OCI-LY7 (cell line): ENCODE measurements around the gene EID3. TPM values are rescaled to one million over a fixed set of nuclear protein-coding genes. Genes with fewer than 3 reads are reported as not detected.
"Not testable (repeated sequence)": the region's sequence is repeated elsewhere in the genome, so short reads cannot be mapped to it uniquely, and the experiment has no call there.

Source experiments
- BruUV-seq: library from RNA; stranded (reverse); fragments of 400-500 nt; replicated peaks from 2 replicates; lab custom pipeline; 2021; lab: Mats Ljungman, UMichigan
- CTCF ChIA-PET: fragments of 300-600 bp; sonication (Branson Sonifier 250); formaldehyde crosslinking; loops from one replicate; lab custom pipeline; 2022; ENCODE audit warnings: antibody characterized with exemption; ENCODE audit not compliant: unreplicated experiment; lab: Charles Lee
- POLR2A ChIA-PET: fragments of 300-600 bp; sonication (Branson Sonifier 250); formaldehyde crosslinking; loops from one replicate; lab custom pipeline; 2022; ENCODE audit warnings: antibody characterized with exemption; lab: Charles Lee
- DNase-seq: peaks from one replicate; pipeline ENCODE4 v3.0.0-alpha.2; 2015; ENCODE audit warnings: low spot score
- H2AFZ ChIP-seq: fragments of 200-600 bp; sonication (generic), shearing (Covaris generic); 2 replicates; pipeline ENCODE4 v1.6.1; 2014; ENCODE audit warnings: mild to moderate bottlenecking, antibody characterized with exemption, low read length, moderate library complexity
- H3K27ac ChIP-seq: fragments of 200-600 bp; sonication (generic); 2 replicates; pipeline ENCODE4 v1.5.1; 2014; ENCODE audit warnings: mixed run types, low read depth, mild to moderate bottlenecking, moderate library complexity, low read length, inconsistent platforms; ENCODE audit not compliant: poor library complexity, severe bottlenecking
- H3K36me3 ChIP-seq: fragments of 200-600 bp; sonication (generic); 2 replicates; pipeline ENCODE4 v1.6.1; 2014; ENCODE audit warnings: mild to moderate bottlenecking, antibody characterized with exemption, low read length, moderate library complexity, mixed read lengths; ENCODE audit not compliant: insufficient read depth
- H3K4me1 ChIP-seq: fragments of 200-600 bp; sonication (generic); 2 replicates; pipeline ENCODE4 v1.5.1; 2014; ENCODE audit warnings: mild to moderate bottlenecking, low read length; ENCODE audit not compliant: insufficient read depth, poor library complexity, severe bottlenecking
- H3K4me2 ChIP-seq: fragments of 200-600 bp; sonication (generic); 2 replicates; pipeline ENCODE4 v1.6.1; 2014; ENCODE audit warnings: mild to moderate bottlenecking, low read length
- H3K4me3 ChIP-seq: fragments of 200-600 bp; sonication (generic); 2 replicates; pipeline ENCODE4 v1.5.1; 2014; ENCODE audit warnings: mild to moderate bottlenecking, low read depth, low read length; ENCODE audit not compliant: poor library complexity, severe bottlenecking
- H3K79me2 ChIP-seq: fragments of 200-600 bp; sonication (generic); 2 replicates; pipeline ENCODE4 v1.6.1; 2016; ENCODE audit warnings: low read depth, mild to moderate bottlenecking, low read length, moderate library complexity, mixed read lengths; ENCODE audit not compliant: insufficient read depth
- H3K9me2 ChIP-seq: fragments of 200-600 bp; sonication (generic); 2 replicates; pipeline ENCODE4 v1.6.1; 2016; ENCODE audit warnings: mild to moderate bottlenecking, low read length, mixed read lengths; ENCODE audit not compliant: insufficient read depth
- H3K9me3 ChIP-seq: fragments of 200-600 bp; sonication (generic); 2 replicates; pipeline ENCODE4 v1.6.1; 2014; ENCODE audit warnings: mild to moderate bottlenecking, mixed run types, low read length, mixed read lengths
- H4K20me1 ChIP-seq: fragments of 200-600 bp; sonication (generic); 2 replicates; pipeline ENCODE4 v1.6.1; 2014; ENCODE audit warnings: mild to moderate bottlenecking, antibody characterized with exemption, low read length, moderate library complexity, mixed read lengths; ENCODE audit not compliant: insufficient read depth
- EZH2phosphoT487 ChIP-seq: fragments of 200-600 bp; sonication (generic); IDR thresholded peaks from 2 replicates; pipeline ENCODE4 v1.6.1; 2018; ENCODE audit warnings: low read depth, borderline replicate concordance, mild to moderate bottlenecking, mixed run types, antibody characterized with exemption, low read length, moderate library complexity, mixed read lengths
- intact Hi-C: fragments of 100-400 bp; cut with micrococcal nuclease; formaldehyde crosslinking; loops from one replicate; pipeline ENCODE4 v1.10.0; 2022; ENCODE audit not compliant: unreplicated experiment
- total RNA-seq, 2 experiments: library from RNA; depleted of rRNA in 1 of 2; stranded (reverse); fragments of >200 nt in 1 of 2; shearing (Covaris generic) in 1 of 2; gene quantifications; 2 replicates each; pipeline ENCODE4 v1.2.3, GENCODE V29; 2014 to 2022
- TF ChIP-seq, protein P1 (sequence below): fragments of 200-600 bp; sonication (generic); conservative IDR thresholded peaks from 2 replicates; pipeline ENCODE4 v1.5.1; 2014; ENCODE audit warnings: mild to moderate bottlenecking, antibody characterized with exemption, low read length, moderate library complexity, mixed read lengths

The EID3 gene
- total RNA-seq, 2 experiments from 2014 or later, result 5.1 to 8.2 TPM

DNA sequence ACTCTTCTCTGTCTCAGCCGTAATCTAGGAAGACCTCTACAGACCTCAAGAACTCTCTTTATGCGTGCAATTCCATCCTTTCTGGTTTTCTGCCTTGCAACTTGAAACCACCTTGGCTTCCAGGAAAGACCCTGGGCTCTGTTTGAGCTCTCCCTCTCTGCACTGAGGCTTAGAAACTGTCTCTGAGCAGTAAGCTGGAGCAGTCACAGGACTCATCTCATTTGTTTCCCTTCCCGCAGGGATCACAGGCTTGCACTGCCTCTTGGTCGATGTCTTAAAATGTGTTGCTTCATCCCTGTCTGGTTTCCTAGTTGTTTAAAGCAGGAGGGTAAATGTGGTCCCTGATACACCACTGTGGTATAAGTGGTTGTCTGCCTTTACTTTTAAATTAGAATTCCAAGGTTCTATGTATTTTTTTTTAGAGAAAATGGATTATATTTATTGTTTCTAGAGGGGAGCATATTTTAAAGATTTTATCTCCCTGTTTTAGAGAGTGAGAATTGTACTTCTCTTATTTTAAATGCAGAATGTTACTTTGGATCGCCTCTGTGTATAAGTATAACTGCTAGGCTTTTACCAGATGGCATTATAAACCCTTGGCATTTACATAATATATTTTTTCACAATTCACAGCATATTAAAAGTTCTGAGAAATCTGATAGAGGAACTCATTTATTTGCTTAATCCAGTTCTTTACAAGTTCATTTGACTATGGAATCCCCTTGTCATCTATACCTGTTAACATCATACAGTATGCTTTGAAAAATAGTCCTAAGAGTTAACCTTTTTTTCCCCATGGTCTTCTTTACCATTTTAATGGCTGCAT, 26.4 kb downstream of the EID3 start:
- ChIA-PET CTCF (no interaction called here), POLR2A (interaction anchor here (0.7 to 1.2 kb wide), 3 partner anchors 12 to 41 kb away, joined by 3 to 4 read pairs (median 3); no protein-coding TSS in a partner anchor)
- Histone ChIP-seq H3K36me3 (peaks cover 92% of the 10 kb centered on the region), H2AFZ (no peak overlapping the region), H3K79me2 (peaks cover 10% of the 10 kb centered on the region; the same call in 1 of the 2 replicates), H3K4me2 (no peak overlapping the region), H3K27ac (no peak overlapping the region), H3K9me2 (no peaks in the 10 kb centered on the region), H3K9me3 (no peaks in the 10 kb centered on the region), H4K20me1 (no peaks in the 10 kb centered on the region), H3K4me3 (no peak overlapping the region), H3K4me1 (no peaks in the 10 kb centered on the region)
- intact Hi-C loops, result no loop called here
- no TSS peak for BruUV-seq
- TF ChIP-seq EZH2phosphoT487, result no peak
- DNase-seq, result no peak

DNA sequence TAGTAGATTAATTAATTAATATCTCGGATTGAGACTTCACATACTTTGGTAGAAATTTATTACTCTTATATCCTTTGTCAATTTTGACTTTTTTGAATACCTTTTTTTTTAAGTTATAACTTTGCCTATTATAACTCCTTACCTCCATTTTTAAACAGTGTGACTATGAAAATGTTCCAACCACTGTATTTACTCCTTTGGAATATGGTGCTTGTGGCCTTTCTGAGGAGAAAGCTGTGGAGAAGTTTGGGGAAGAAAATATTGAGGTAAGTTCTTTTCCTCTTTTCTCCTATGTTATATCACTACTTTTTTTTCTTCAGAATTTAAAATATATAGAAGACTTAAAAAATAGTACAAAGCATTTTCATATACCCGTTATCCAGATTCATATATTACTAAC, 27.8 kb downstream of the EID3 start:
- H3K4me1 ChIP-seq, result no peaks in the 10 kb centered on the region
- H3K9me2 ChIP-seq, result no peaks in the 10 kb centered on the region
- no peak for DNase-seq
- intact Hi-C loops, result no loop called here
- H3K9me3 ChIP-seq, result no peaks in the 10 kb centered on the region
- H2AFZ ChIP-seq, result no peak overlapping the region
- peaks cover 10% of the 10 kb centered on the region; the same call in 1 of the 2 replicates for H3K79me2 ChIP-seq
- H3K36me3 ChIP-seq, result peaks cover 92% of the 10 kb centered on the region
- ChIA-PET CTCF (no interaction called here), POLR2A (interaction anchor here (1.2 kb wide), 1 partner anchor 25 kb away, joined by 4 read pairs; no protein-coding TSS in a partner anchor)
- no TSS peak for BruUV-seq
- no peak for TF ChIP-seq EZH2phosphoT487
- TF ChIP-seq, protein P1, sequence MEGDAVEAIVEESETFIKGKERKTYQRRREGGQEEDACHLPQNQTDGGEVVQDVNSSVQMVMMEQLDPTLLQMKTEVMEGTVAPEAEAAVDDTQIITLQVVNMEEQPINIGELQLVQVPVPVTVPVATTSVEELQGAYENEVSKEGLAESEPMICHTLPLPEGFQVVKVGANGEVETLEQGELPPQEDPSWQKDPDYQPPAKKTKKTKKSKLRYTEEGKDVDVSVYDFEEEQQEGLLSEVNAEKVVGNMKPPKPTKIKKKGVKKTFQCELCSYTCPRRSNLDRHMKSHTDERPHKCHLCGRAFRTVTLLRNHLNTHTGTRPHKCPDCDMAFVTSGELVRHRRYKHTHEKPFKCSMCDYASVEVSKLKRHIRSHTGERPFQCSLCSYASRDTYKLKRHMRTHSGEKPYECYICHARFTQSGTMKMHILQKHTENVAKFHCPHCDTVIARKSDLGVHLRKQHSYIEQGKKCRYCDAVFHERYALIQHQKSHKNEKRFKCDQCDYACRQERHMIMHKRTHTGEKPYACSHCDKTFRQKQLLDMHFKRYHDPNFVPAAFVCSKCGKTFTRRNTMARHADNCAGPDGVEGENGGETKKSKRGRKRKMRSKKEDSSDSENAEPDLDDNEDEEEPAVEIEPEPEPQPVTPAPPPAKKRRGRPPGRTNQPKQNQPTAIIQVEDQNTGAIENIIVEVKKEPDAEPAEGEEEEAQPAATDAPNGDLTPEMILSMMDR, result no peak
- no peak overlapping the region for H3K27ac ChIP-seq
- no peak overlapping the region for H3K4me3 ChIP-seq
- no peak overlapping the region for H3K4me2 ChIP-seq
- no peaks in the 10 kb centered on the region for H4K20me1 ChIP-seq

DNA sequence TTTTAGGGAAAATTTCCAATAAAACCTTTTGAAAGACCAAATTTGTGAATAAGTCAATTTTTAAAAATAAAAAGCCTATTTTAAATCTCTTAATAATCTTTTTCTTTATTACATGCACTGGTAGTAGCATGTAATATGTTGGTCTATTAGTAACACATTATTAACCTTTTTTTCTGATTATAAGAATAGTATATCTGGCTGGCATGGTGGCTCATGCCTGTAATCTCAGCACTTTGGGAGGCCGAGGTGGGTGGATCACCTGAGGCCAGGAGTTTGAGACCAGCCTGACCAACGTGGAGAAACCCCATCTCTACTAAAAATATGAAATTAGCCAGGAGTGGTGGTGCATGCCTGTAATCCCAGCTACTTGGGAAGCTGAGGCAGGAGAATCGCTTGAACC, 28.7 kb downstream of the EID3 start:
- H3K79me2 ChIP-seq, DNase-seq, H3K27ac ChIP-seq, CTCF ChIA-PET, H3K9me2 ChIP-seq, H4K20me1 ChIP-seq, intact Hi-C loops, H3K4me3 ChIP-seq, H3K4me1 ChIP-seq, BruUV-seq, H2AFZ ChIP-seq, H3K9me3 ChIP-seq, H3K4me2 ChIP-seq, POLR2A ChIA-PET: not testable (repeated sequence)
- peaks cover 92% of the 10 kb centered on the region for H3K36me3 ChIP-seq
